Stimulated activated CD8-positive, alpha-beta memory T cell treated with anti-CD3 and anti-CD28 coated beads, Interleukin-15, amount 100 ng/mL, for 4 hours (primary cell): ENCODE results near the gene PCIF1.

Source experiments
- DNase-seq, 2 donors: peaks; one replicate each; pipeline ENCODE4 v3.0.0-alpha.2; 2020; ENCODE audit warnings: low read depth in 2 of 2

Gene PCIF1

DNA sequence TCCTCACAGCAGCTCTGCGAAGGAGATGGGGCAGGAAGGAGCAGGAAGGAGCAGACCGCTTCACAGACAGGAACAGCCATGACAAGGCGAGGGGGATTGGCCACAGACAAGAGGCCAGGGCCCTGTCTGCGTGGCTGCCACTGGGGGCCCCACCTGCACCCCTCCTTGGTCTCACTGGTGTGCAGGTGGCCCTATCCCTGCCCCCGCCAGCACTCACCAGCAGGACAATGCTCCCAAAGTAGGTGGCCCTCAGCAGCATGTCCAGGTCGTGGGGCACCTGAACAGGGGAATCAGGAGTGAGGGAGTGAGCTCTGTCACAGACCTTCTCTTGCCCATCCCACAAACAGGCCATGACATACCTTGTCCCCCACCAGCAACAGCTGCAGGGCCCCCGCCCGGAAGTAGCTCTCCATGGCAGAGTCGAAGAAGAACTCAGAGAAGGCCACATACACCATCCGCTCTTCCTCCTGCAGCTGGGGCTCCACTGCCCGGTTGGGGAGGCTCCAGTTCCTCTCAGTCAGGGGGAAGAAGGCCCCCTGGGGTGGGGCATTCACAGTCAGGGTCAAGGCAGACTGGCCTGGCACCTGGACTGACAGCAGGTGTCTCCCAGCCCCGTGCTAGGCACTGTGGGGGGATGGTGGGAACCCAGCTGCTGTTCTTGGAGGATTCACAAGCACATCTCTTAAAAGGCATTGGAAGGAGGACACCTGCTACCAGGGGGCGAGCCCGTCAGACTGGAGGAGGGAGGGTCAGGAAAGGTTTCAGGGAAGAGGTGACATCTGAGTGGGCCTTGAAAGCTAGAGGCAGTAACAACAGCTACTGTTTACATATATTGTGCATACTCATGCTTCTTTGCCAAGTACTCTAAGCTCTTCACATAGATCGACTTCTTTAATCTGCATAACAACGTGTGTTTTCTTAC is 29.6 kb upstream of the PCIF1 start:
- no peak for DNase-seq

DNA sequence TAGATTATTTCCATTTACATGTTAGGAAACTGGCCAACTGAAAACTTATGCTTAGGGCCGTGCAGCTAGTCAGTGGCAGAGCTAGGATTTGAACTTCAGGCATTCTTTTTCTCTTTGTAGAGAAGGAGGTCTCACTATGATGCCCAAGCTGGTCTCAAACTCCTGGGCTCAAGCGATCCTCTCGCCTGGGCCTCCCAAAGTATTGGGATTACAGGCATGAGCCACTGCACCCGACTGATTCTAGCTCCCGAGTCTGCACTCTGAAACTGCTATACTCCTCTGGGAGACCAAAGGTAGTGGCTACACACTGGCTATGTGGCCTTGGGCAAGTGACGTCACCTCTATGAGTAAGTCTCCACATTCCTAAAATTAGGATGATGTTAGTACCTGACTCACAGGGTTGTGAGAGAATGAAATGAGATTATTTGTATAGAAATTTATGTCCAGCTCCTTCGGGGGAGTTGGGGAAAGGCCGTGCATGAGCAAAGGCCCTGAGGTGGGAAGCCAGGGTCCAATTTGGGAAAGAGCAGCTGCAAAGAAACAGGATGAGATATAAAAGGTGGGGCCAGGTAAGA is 28.9 kb upstream of the PCIF1 start:
- DNase-seq = no peak

DNA sequence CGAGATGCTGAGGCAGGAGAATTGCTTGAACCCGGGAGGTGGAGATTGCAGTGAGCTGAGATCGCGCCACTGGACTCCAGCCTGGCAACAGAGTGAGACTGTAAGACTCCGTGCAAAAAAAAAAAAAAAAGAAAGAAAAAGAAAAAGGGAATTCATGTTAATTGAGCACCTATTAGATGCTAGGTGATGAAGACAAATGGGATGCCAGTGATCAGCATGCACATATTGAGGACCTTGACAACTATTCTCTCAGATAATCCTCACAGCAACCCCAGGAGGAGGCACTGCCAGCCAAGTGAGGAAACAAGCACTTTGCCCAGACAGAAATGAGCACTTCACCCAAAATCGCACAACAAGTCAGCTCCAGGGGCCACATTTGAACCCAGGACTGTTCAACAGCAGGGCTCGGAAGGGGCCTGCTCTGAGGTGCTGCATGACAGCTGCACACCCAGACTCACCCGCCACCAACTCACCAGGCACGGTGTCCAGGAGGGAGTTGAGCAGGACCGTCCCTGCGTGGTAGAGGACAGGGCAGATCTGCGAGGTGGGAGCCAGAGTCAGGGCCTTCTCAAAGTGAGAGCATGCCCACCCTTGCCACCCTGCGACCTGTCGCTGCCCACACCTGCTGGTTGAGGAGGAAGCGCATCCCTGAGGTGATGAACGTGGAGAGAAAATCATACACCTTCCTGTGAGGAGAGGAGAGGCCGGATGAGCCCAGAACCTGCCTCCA is 27.1 kb upstream of the PCIF1 start:
- DNase-seq = no peak

- no peak for DNase-seq
Observed at GRCh38 chr20:45908084-45908483, 26.4 kb upstream of the PCIF1 start.

- no peak for DNase-seq
Observed at GRCh38 chr20:45909336-45909808, 25.1 kb upstream of the PCIF1 start.

DNA sequence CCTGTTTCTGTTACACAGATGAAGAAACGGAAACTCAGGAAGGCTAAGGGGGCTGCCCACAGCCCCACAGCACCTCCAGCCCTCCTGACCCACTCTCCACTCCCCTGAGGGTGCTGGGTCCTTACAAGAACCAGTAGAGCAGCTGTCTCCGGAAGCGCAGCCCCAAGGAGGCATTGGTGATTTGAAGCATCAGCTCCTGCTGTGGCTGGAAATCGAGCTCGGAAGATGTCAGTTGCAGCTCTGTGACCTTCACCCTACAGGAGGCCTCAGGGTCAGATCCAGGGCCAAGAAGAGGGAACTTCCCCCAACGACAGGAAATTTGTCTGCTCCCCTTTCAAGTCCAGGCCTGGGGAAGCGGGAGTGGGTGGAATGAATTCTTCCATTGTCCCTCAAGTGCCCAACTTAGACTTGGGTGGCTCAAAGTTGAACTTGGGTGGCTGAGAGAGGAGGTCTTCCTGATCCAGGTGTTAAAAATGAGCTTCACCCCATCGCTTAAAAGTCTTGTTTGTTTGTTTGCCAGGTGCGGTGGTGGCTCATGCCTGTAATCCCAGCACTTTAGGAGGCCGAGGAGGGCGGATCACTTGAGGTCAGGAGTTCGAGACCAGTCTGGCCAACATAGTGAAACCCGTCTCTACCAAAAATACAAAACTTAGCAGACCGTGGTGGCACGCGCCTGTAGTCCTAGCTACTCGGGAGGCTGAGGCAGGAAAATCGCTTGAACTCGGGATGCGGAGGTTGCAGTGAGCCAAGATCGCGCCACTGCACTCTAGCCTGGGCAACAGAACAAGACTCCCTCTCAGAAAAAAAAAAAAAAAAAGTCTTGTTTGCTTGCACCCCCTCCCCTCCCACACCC is 24.4 kb upstream of the PCIF1 start:
- DNase-seq = no peak

GRCh38 chr20:45910670-45911485 is 23.6 kb upstream of the PCIF1 start:
- peak; percentile 83 to 87 for DNase-seq

GRCh38 chr20:45911486-45912343 is 22.8 kb upstream of the PCIF1 start, which contains the start of gene PLTP:
Gene PLTP (minus strand): TSS chr20:45912155. CDS start chr20:45911452, 703 bp downstream.
- DNase-seq = no peak

DNA sequence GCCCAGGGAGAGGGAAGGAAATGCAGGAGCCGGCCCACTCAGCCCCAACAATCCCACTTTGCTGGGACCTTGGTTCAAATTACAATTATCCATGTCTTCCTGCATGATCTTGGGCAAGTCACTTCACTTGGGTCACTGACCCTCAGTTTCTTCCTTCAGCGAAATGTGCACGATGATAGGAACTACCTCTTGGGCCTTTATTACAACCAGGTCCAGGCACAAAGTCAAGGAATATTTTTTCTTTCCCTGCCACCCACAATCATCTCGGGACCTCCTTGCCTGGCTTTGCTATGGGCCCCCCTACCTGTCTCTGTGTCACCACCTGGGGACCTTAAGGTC is 22.2 kb upstream of the PCIF1 start:
- DNase-seq = no peak

GRCh38 chr20:45913116-45913515 is 21.4 kb upstream of the PCIF1 start:
- no peak for DNase-seq

GRCh38 chr20:45917790-45918141 is 16.7 kb upstream of the PCIF1 start:
- DNase-seq = no peak

- DNase-seq = no peak
Observed at GRCh38 chr20:45918182-45918737, 16.2 kb upstream of the PCIF1 start.

GRCh38 chr20:45918779-45919537 is 15.5 kb upstream of the PCIF1 start:
- no peak for DNase-seq

DNA sequence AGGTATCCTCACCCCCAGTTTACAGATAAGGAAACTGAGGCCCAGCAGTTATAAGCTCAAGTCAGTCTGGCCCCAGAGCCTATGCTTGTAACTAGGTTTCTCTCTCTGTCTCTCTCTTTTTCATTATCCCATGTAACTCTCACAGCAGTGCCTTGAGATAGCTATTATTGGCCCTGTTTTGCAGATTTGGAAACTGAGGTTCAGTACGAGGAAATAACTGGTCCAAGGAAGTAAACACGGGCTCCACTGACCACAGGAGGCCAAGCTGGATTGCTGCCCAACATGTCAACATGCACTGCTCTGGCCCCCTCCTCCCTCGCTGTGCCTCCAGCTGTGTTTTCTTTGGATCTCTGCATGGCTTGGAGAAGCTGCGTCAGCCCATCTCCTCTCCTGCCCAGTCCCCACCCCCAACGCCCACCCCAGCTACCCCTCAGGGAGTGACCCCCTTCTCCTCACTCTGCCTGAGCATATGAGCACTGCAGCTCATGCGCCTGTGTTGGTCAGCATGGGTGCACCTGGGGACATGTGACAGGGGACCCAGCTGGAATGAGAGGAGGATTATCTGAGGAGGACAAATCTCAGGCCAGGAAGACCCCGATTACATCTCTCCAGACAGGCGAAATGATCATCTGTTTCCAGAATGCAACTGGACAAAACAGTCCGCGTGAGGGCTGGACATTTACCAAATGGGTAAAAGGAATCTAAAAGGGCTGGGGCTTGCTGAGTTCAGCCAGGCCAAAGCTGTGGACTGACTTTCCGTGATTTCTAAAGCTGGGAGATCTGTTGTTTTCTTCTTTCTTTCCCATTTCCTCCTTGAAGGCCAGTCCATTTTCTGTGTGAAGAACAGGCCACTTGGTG is 14.7 kb upstream of the PCIF1 start:
- DNase-seq = no peak

DNA sequence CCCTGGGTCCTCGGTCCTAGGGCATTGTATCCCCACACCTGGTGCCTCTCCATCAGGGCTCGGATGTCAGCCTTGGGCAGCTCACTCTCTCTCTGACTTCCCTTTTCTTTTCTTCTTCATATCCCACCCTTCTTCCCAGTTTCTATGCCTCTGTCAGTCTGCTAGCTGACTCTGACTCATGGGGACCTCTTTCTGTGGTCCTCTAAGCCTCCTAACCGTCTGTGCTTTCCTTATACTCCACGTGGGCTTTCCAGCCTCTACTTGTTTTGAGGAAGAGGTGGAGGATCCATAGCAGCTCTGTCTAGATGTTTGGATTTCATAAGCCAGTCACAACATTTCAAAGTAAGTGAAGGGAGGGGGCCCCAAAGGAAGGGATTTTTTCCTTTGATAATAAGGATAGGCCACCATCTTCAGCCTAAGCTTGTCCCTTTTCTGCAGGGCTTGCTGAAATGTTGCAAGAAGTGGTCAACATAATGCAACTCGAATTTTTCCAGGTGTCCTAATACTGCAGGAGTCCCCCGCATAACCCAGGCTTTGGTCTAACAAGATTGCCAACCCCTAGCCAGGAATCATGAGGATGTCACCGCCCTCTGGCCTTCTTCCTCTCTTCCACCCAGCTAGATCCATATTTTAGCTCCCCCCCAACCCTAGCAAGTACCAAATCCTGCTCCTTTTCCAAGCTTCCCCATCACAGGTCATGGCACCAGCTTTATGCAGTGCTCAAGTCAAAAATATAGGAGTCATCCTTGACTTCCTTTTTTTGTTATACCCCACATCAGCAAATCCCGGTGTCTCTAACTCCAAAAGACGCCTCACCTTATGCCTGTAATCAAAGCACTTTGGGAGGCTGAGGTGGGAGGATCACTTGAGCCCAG is 13.8 kb upstream of the PCIF1 start:
- DNase-seq = no peak

- no peak for DNase-seq
Observed at GRCh38 chr20:45921337-45922189, 12.9 kb upstream of the PCIF1 start.
